Activated naive CD8-positive, alpha-beta T cell (primary cell): ENCODE results near the gene ZSCAN10.
"Not testable (repeated sequence)": the region's sequence is repeated elsewhere in the genome, so short reads cannot be mapped to it uniquely, and the experiment has no call there.

ENCODE experiments used
- H3K27ac Mint-ChIP-seq: one replicate; pipeline ENCODE4 v1.8.0; 2021; ENCODE audit warnings: mixed read lengths
- H3K27me3 Mint-ChIP-seq: one replicate; pipeline ENCODE4 v1.8.0; 2021; ENCODE audit warnings: mixed read lengths
- H3K36me3 Mint-ChIP-seq: one replicate; pipeline ENCODE4 v1.8.0; 2021; ENCODE audit warnings: mixed read lengths
- H3K4me1 Mint-ChIP-seq: one replicate; pipeline ENCODE4 v1.8.0; 2021; ENCODE audit warnings: low read depth, mixed read lengths
- H3K4me3 Mint-ChIP-seq: one replicate; pipeline ENCODE4 v1.8.0; 2021; ENCODE audit warnings: mild to moderate bottlenecking, mixed read lengths
- H3K9me3 Mint-ChIP-seq: one replicate; pipeline ENCODE4 v1.8.0; 2021; ENCODE audit warnings: low read depth, mixed read lengths

The ZSCAN10 gene

DNA sequence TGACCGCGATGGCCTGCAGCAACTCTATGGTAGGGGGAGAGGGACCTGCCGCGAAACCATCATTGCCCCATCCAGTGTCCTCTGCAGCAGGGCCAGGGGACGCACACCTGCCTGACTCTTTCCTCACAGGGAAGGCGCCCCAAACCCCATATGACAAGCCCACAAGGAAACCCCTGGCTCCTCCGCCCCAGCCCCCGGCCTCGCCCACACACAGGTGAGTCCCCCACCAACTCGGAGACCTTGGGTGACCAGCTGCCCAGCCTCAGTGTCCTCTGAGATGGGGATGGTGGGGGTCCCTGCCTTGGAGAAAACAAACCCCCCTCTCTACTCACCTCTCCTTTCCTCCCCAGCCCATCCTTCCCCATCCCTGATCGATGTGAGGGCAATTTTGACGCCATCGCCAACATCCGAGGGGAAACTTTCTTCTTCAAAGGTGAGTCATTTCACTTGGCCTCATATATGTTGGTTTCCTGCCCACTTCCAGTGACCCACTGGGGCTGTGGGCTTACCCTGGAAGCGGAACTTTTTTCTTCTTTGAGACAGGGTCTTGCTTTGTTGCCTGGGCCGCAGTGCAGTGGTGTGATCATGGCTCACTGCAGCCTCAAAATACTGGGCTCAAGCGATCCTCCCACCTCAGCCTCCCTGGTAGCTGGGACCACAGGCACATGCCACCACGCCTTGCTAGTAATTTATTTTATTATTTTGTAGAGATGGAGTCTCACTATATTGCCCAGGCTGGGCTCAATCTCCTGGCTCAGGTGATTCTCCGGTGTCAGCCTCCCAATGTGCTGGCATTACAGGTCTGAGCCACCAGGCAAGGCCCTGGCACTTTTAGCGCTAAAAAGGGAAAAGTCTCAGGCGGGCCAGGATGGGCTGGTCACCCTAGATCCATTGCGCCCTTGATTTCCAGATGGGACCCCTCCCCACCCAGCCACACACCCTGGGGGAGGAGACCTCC is 41.6 kb downstream of the ZSCAN10 start:
- Mint-ChIP-seq H3K9me3 (no peaks in the 10 kb centered on the region), H3K27me3 (no peaks in the 10 kb centered on the region), H3K36me3 (peaks cover 2% of the 10 kb centered on the region), H3K27ac (peak overlapping the region; percentile 10), H3K4me3 (peak overlapping the region; percentile 42), H3K4me1 (peaks cover 42% of the 10 kb centered on the region)

DNA sequence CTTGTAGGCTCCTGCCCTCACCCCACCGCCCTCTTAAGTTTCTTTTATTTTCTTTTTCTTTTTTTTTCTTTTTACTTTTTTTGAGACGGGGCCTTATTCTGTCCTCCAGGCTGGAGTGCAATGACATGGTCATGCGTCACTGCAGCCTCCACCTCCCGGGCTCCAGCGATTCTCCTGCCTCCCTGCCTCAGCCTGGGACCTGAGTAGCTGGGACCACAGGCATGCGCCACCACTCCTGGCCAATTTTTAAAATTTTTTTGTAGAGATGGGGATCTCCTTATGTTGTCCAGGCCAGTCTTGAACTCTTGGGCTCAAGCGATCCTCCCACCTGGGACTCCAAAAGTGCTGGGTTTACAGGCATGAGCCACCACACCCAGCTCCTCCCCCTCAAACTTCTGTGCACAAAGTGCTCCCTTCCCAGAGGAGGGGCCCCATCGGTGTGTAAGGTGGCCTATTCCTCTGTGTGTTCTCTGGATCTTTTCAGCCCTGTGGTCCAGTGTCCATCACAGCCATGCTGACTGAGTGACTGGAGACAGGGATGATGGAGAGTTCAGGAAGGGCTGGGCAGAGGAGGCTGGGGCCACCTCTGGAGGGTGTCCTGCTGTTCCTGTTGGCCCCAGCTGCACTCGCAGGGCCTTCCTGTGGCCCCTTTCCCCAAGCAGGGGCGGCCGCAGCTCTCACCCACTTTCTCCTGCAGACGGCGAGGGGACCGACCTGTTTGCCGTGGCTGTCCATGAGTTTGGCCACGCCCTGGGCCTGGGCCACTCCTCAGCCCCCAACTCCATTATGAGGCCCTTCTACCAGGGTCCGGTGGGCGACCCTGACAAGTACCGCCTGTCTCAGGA is 42.5 kb downstream of the ZSCAN10 start:
- Mint-ChIP-seq H3K27me3 (no peaks in the 10 kb centered on the region), H3K9me3 (no peaks in the 10 kb centered on the region), H3K4me3 (no peak overlapping the region), H3K36me3 (peaks cover 2% of the 10 kb centered on the region), H3K4me1 (peaks cover 43% of the 10 kb centered on the region), H3K27ac (no peak overlapping the region)

DNA sequence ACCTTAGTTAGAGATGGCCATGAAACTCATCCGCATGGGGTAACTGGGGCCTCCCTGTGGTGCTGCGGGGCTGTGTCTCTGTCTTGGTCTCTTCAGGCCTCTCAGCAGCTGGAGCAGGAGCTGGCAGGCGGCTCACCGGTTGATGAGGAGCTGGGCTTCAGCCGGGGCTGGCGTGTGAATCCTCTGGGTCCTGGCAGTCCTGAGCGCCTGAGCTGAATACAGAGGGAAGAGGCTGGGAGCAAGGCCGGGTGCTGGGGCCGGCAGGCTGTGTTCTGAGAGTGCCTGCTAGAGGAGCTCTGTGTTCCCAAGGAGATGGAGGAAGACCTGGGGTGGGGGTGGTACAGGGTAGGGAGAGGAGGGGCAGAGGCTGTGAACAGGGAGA is 43.4 kb downstream of the ZSCAN10 start:
- H3K9me3 Mint-ChIP-seq, H3K27ac Mint-ChIP-seq, H3K36me3 Mint-ChIP-seq, H3K27me3 Mint-ChIP-seq: not testable (repeated sequence)
- peaks cover 46% of the 10 kb centered on the region for H3K4me1 Mint-ChIP-seq
- peak overlapping the region; percentile 65 for H3K4me3 Mint-ChIP-seq

DNA sequence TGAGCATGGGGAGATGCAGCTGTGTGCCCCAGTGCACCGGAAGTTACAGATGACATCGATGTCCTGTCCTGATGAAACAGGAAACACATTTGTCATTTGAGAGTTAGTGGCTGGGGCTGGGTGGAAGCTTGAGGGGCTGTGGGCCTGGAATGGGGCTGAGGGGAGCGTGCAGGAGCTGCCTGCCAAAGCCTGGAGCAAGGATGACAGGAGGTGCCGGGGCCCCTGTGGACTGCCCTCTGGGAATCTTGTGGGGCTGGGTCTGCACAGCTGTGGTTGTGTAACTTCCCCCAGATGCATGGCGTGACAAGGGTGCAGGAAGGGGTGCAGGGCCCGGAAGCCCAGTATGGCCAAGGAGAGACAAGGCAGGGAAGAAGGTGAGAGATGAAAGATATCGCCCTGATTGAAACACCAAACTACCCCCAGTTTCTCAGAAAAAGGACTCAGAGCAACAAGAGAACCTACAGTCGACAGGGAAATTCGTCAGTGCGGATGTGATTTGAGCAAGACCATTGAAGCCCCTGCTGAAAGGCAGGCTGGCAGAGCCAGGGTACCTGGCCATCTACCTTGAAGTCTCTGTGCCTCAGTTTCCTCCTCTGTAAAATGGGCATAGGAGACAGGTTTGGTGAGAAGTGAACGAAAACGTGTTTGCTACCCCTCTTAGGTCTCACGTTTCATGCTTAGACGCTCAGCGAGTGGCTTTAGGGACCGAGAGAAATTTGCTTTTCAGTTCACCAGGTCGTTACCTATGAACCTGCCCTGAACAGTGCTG is 43.9 kb downstream of the ZSCAN10 start:
- Mint-ChIP-seq H3K9me3 (no peaks in the 10 kb centered on the region), H3K4me3 (peak overlapping the region; percentile 65), H3K27me3 (no peaks in the 10 kb centered on the region), H3K4me1 (peaks cover 47% of the 10 kb centered on the region), H3K27ac (peak overlapping the region; percentile 30), H3K36me3 (peaks cover 2% of the 10 kb centered on the region)

DNA sequence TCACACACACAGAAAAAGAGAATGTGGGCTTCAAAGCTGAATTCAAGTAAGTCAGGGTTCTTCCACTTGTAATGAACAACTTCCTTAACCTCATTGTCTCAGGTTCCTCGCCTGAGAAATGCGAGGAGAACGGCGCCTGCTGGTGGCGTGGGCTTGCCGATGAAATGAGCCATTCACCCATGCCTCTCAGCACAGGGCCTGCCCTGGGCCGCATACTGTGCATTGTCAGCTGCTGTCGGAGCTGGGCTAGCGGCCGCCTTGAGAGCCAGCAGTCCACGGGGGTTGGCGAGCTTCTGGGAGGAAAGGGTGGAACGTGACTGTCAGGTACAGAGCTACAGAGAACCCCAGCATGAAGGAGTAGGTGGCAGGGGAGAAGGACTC is 45.8 kb downstream of the ZSCAN10 start:
- H3K9me3 Mint-ChIP-seq, H3K36me3 Mint-ChIP-seq, H3K27ac Mint-ChIP-seq, H3K27me3 Mint-ChIP-seq, H3K4me3 Mint-ChIP-seq: not testable (repeated sequence)
- H3K4me1 Mint-ChIP-seq = peaks cover 41% of the 10 kb centered on the region

DNA sequence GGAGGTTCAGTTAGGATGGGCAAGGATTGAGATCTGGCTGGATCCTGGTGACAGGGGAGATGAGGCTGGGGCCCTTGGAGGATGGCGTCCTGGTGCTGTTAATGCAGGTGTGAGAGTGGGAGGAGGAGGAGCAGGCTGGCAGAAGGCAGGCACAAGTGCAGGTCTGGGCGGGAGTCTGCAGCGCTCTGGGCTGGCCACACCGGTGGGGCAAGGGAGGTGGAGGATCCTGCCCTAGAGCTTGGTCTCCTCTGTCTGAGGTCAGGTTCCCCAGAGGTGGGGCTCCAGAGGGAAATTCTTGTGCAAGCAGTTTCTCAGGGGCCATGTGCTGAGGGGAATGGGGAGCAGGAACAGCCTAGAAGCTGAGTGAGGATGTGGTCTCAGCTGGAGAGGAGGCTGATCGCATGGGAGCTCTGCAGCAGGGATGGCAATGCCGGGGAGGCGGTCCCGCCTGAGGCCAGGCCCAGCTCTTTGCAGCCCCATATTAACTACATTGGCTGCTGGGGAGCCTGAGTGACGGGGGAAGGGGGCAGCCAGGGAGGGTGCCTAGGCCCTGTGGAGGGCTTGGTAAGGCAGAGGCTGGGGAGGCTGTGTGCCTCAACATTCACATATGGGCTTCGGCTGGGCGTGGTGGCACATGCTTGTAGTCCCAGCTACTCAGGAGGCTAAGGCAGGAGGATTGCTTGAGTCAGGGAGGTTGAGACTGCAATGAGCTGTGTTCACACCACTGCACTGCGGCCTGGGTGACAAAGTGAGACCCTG is 46.3 kb downstream of the ZSCAN10 start:
- not testable (repeated sequence) for H3K27ac Mint-ChIP-seq, H3K27me3 Mint-ChIP-seq, H3K36me3 Mint-ChIP-seq

DNA sequence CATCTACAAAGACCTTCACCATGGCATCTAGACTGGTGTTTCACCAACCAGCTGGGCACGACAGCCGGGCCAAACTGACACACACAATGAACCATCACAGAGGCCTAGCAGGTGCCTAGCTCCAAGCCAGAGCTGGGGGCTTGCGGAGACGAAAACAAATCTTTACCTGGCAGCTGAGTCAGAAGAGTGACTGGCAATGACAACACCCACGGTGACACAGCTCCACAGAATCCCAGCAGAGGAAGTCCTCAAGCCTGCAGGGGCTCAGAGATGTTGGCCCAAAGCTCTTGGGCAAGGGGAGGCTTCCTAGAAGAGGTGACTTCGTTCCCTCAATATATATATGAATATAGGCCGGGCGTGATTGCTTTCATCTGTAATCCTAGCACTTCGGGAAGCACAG is 47.6 kb downstream of the ZSCAN10 start:
- H3K4me1 Mint-ChIP-seq = peaks cover 33% of the 10 kb centered on the region
- peaks cover 2% of the 10 kb centered on the region for H3K36me3 Mint-ChIP-seq
- H3K4me3 Mint-ChIP-seq = no peak overlapping the region
- no peaks in the 10 kb centered on the region for H3K9me3 Mint-ChIP-seq
- no peaks in the 10 kb centered on the region for H3K27me3 Mint-ChIP-seq
- no peak overlapping the region for H3K27ac Mint-ChIP-seq

More for the DNA sequence above, 46.3 kb downstream of the ZSCAN10 start:
- H3K4me3 Mint-ChIP-seq, H3K9me3 Mint-ChIP-seq: not testable (repeated sequence)
- H3K4me1 Mint-ChIP-seq = peaks cover 43% of the 10 kb centered on the region

DNA sequence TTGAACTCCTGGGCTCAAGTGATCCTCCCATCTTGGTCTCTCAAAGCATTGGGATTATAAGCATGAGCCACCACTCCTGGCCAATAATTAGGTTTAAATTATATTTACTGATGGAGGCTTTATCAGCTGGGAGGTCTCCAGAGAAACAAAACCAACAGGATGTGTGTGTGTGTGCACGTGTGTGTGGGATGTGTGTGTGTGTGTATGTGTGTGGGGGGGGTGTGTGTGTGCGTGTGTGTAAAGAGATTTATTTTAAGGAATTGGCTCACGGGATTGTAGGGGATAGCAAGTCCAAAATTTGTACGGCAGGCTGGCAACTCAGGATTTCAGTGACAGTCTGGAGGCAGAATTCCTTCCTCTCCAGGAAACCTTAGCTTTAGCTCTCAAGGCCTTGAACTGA is 48.1 kb downstream of the ZSCAN10 start:
- Mint-ChIP-seq H3K36me3 (peaks cover 2% of the 10 kb centered on the region), H3K27ac (no peak overlapping the region), H3K27me3 (no peaks in the 10 kb centered on the region), H3K4me1 (peaks cover 32% of the 10 kb centered on the region), H3K9me3 (no peaks in the 10 kb centered on the region), H3K4me3 (no peak overlapping the region)

DNA sequence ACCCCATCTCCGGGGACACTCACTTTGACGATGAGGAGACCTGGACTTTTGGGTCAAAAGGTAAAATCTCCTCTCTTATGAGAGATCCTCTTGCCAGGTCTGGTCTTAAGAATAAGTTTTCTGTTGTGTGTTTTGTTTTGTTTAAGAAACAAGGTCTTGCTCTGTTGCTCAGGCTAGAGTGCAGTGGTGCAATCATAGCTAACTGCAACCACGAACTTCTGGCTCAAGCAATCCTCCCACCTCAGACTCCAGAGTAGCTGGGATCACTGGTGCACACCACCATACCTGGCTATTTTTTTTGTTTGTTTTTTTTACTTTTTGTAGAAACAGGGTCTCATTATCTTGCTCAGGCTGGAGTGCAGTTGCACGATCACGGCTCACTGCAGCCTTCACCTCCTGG is 48.6 kb downstream of the ZSCAN10 start:
- peaks cover 29% of the 10 kb centered on the region for H3K4me1 Mint-ChIP-seq
- H3K9me3 Mint-ChIP-seq = no peaks in the 10 kb centered on the region
- H3K36me3 Mint-ChIP-seq = peaks cover 2% of the 10 kb centered on the region
- H3K4me3 Mint-ChIP-seq = no peak overlapping the region
- no peak overlapping the region for H3K27ac Mint-ChIP-seq
- H3K27me3 Mint-ChIP-seq = no peaks in the 10 kb centered on the region

DNA sequence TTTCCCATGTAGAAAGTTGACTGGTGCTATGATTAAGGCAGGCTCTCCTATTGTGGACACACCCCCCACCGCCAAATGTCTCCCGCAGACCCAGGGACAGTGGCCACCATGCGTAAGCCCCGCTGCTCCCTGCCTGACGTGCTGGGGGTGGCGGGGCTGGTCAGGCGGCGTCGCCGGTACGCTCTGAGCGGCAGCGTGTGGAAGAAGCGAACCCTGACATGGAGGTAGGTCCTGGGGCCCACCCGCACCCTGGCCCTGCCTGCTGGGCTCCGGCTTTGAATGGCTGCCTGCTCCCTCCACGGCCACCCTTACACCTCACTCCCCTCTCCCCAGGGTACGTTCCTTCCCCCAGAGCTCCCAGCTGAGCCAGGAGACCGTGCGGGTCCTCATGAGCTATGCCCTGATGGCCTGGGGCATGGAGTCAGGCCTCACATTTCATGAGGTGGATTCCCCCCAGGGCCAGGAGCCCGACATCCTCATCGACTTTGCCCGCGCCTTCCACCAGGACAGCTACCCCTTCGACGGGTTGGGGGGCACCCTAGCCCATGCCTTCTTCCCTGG is 49.1 kb downstream of the ZSCAN10 start:
- H3K9me3 Mint-ChIP-seq = no peaks in the 10 kb centered on the region
- peaks cover 28% of the 10 kb centered on the region for H3K4me1 Mint-ChIP-seq
- H3K27me3 Mint-ChIP-seq = peaks cover 2% of the 10 kb centered on the region
- no peak overlapping the region for H3K4me3 Mint-ChIP-seq
- H3K27ac Mint-ChIP-seq = no peak overlapping the region
- H3K36me3 Mint-ChIP-seq = peaks cover 2% of the 10 kb centered on the region

DNA sequence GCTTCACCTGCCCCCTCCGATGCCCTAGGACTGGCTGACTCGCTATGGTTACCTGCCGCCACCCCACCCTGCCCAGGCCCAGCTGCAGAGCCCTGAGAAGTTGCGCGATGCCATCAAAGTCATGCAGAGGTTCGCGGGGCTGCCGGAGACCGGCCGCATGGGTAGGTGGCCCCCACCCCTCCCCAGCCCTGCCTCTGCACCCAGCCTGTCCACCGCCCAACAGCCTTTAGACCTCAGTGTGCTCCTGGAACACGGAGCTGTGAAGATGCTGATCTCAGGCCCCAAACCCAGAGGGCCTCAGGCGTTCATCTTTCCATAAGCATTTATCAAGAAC is 51.7 kb downstream of the ZSCAN10 start:
- Mint-ChIP-seq H3K9me3 (no peaks in the 10 kb centered on the region), H3K4me3 (no peak overlapping the region), H3K27me3 (peaks cover 10% of the 10 kb centered on the region), H3K36me3 (no peaks in the 10 kb centered on the region), H3K27ac (no peak overlapping the region), H3K4me1 (peaks cover 23% of the 10 kb centered on the region)

DNA sequence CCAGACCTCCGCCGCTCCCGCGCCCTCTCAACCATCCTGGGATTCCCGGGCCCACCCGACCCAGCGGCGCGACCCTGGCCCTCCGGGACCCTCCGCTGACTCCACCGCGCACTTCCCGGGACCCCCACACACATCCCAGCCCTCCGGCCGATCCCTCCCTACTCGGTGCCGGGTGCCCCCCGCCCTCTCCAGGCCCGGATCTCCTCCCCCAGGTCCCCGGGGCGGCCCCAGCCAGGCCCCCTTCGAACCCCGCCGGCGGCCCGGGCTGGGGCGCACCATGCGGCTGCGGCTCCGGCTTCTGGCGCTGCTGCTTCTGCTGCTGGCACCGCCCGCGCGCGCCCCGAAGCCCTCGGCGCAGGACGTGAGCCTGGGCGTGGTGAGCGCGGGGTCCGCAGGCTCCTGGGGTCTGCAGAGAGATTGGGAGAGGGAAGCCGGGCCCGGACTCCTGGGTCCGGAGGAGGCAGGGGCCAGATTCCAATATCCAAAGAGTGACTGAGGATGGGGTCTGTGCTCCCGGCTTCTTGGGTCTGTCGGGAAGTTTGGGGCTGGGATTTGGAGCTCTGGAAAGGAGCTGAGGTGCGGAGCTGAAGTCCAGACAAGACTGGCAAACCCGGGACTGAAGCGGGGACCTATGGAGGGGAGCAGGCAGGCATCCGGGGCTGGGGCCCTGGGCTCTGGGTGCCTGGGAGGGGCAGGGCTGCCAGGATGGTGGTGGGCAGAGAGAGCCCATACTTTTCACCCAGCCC is 52.3 kb downstream of the ZSCAN10 start:
- no peak overlapping the region for H3K27ac Mint-ChIP-seq
- H3K4me1 Mint-ChIP-seq = peaks cover 20% of the 10 kb centered on the region
- H3K36me3 Mint-ChIP-seq = no peaks in the 10 kb centered on the region
- no peak overlapping the region for H3K4me3 Mint-ChIP-seq
- no peaks in the 10 kb centered on the region for H3K9me3 Mint-ChIP-seq
- H3K27me3 Mint-ChIP-seq = peaks cover 10% of the 10 kb centered on the region

DNA sequence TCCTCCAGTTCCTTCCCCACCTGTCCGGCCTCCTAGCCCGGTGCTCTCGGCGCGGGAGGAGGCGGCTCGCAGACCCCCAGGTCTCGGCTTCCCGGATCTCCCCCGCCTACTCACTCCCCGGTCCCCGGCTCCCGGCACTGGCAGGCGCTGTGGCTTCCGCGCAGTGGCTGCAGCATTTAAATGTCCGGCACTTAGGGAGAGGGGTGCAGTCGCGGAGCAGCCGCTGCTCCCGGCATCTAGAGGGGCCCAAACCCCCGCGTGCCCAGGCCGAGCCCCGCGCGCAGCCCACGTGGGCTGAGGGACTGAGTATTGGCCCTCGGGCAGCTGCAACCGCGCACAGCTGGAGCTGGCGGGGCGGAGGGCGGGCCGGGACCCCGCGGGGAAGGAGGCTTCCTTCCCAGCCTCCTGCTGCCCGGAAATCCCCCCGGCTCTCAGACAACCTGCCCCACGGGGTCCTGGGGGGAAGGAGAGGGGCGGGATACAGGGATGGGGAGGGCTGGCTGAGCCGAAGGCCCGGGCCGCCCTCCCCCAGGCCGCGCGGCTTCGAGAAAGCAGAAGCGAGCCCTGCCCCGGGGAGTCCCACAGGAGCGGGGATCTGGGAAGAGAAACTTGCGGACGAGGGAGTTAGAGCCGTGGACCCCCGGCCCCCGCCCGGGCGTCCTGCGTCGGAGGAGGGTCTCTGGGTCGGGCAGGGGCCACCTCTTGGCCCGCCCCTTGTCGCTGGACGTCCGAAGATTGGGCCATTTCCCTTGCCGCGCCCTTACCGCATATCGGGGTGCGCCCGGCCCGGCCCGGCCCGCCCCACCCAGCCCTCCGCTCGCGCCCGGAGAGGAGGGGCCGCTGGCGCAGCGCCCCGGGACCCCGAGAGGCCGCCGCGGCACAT is 53.1 kb downstream of the ZSCAN10 start, which contains the start of gene MMP25:
Gene MMP25 (plus strand): TSS at position 804 of the 883 bp plus-strand sequence. CDS start 357 bp downstream, outside the sequence.
- H3K36me3 Mint-ChIP-seq = no peaks in the 10 kb centered on the region
- H3K27me3 Mint-ChIP-seq = peaks cover 10% of the 10 kb centered on the region
- no peaks in the 10 kb centered on the region for H3K9me3 Mint-ChIP-seq
- peak within 1 kb of the TSS; percentile 80 for H3K4me3 Mint-ChIP-seq
- no peak within 1 kb of the TSS for H3K27ac Mint-ChIP-seq
- H3K4me1 Mint-ChIP-seq = peaks cover 20% of the 10 kb centered on the region
